ENCODE results near the gene CSH2. TPM values are rescaled to one million over a fixed set of nuclear protein-coding genes. Genes with fewer than 3 reads are reported as not detected.
"Not testable (repeated sequence)": the region's sequence is repeated elsewhere in the genome, so short reads cannot be mapped to it uniquely, and the experiment has no call there.

Gene CSH2
- total RNA-seq, 2 experiments from 2014 or later: not detected

GRCh38 chr17:63847525-63848249 lies 25.8 kb downstream of the CSH2 start:
- intact Hi-C loops (cut with micrococcal nuclease): no loop called here
- H3K27ac Mint-ChIP-seq: no peak overlapping the region
- DNase-seq: no peak
- CTCF ChIA-PET: interaction anchor here (1.5 to 4.9 kb wide), 4 partner anchors 10 to 169 kb away, joined by 3 to 38 read pairs (median 8); no protein-coding TSS in a partner anchor
- no peaks in the 10 kb centered on the region for H3K27me3 Mint-ChIP-seq (ENCODE audit: low read depth)
- H3K9me3 Mint-ChIP-seq: peaks cover 2% of the 10 kb centered on the region
- peaks cover 28% of the 10 kb centered on the region for H3K4me1 Mint-ChIP-seq (ENCODE audit: low read depth)
- H3K36me3 Mint-ChIP-seq (ENCODE audit: low read depth): peaks cover 1% of the 10 kb centered on the region
- peak overlapping the region; percentile 75 for H3K4me3 Mint-ChIP-seq

- Mint-ChIP-seq H3K9me3 (peaks cover 2% of the 10 kb centered on the region), H3K27ac (no peak overlapping the region)
- CTCF ChIA-PET: interaction anchor here (1.6 to 4.9 kb wide), 2 partner anchors 14 to 20 kb away, joined by 7 to 38 read pairs; no protein-coding TSS in a partner anchor
Observed at GRCh38 chr17:63845509-63845908, 28.0 kb downstream of the CSH2 start.

GRCh38 chr17:63843910-63844677 lies 29.4 kb downstream of the CSH2 start:
- H3K27me3 Mint-ChIP-seq (ENCODE audit: low read depth): no peaks in the 10 kb centered on the region
- intact Hi-C loops (cut with micrococcal nuclease): loop anchor here (1.0 to 2.0 kb wide), 8 partner anchors 17 to 301 kb away; partner anchors contain the start of genes CCDC47, DCAF7, ERN1 and FTSJ3
- peaks cover 5% of the 10 kb centered on the region for H3K36me3 Mint-ChIP-seq (ENCODE audit: low read depth)
- H3K4me3 Mint-ChIP-seq: peak overlapping the region; percentile 91
- H3K4me1 Mint-ChIP-seq (ENCODE audit: low read depth): peaks cover 43% of the 10 kb centered on the region
- H3K27ac Mint-ChIP-seq: peak overlapping the region; percentile 94
- DNase-seq: no peak
- peaks cover 2% of the 10 kb centered on the region for H3K9me3 Mint-ChIP-seq
- CTCF ChIA-PET: interaction anchor here (0.5 to 4.9 kb wide), 10 partner anchors 9 to 500 kb away, joined by 3 to 38 read pairs (median 4); partner anchors contain the start of genes CCDC47, DDX42, FTSJ3 and PSMC5

More at GRCh38 chr17:63845509-63845908, 28.0 kb downstream of the CSH2 start:
- intact Hi-C loops (cut with micrococcal nuclease): no loop called here
- DNase-seq: no peak
- H3K36me3 Mint-ChIP-seq (ENCODE audit: low read depth): peaks cover 2% of the 10 kb centered on the region
- H3K4me3 Mint-ChIP-seq: no peak overlapping the region
- peaks cover 37% of the 10 kb centered on the region for H3K4me1 Mint-ChIP-seq (ENCODE audit: low read depth)
- H3K27me3 Mint-ChIP-seq (ENCODE audit: low read depth): no peaks in the 10 kb centered on the region

- CTCF ChIA-PET: interaction anchor here (0.6 to 1.6 kb wide), 5 partner anchors 8 to 501 kb away, joined by 3 to 14 read pairs (median 4); partner anchors contain the start of genes FTSJ3 and PSMC5
- H3K27me3 Mint-ChIP-seq (ENCODE audit: low read depth); H3K36me3 Mint-ChIP-seq (ENCODE audit: low read depth); H3K9me3 Mint-ChIP-seq: not testable (repeated sequence)
- peak; percentile 53 for DNase-seq
- Mint-ChIP-seq H3K27ac (peak overlapping the region; percentile 94), H3K4me1 (ENCODE audit: low read depth) (peaks cover 42% of the 10 kb centered on the region), H3K4me3 (peak overlapping the region; percentile 91)
- intact Hi-C loops (cut with micrococcal nuclease): loop anchor here (1.0 to 2.0 kb wide), 8 partner anchors 16 to 301 kb away; partner anchors contain the start of genes CCDC47, DCAF7, ERN1 and FTSJ3
Observed at GRCh38 chr17:63843387-63843888, 30.0 kb downstream of the CSH2 start.

- H3K4me3 Mint-ChIP-seq: peak within 1 kb of the TSS; percentile 94
- peak; percentile 100 for DNase-seq
- peak within 1 kb of the TSS; percentile 94 for H3K27ac Mint-ChIP-seq
- H3K36me3 Mint-ChIP-seq (ENCODE audit: low read depth): peaks cover 3% of the 10 kb centered on the region
- peaks cover 40% of the 10 kb centered on the region for H3K4me1 Mint-ChIP-seq (ENCODE audit: low read depth)
- no peaks in the 10 kb centered on the region for H3K9me3 Mint-ChIP-seq
- intact Hi-C loops (cut with micrococcal nuclease): loop anchor here (1.0 to 2.0 kb wide), 8 partner anchors 15 to 302 kb away; partner anchors contain the start of genes CCDC47, DCAF7, ERN1 and FTSJ3
- CTCF ChIA-PET: interaction anchor here (1.5 to 1.6 kb wide), 3 partner anchors 8 to 17 kb away, joined by 4 to 14 read pairs (median 4); partner anchors contain the start of genes FTSJ3 and PSMC5
- no peaks in the 10 kb centered on the region for H3K27me3 Mint-ChIP-seq (ENCODE audit: low read depth)
Observed at GRCh38 chr17:63842540-63843386, 30.7 kb downstream of the CSH2 start, which contains the start of gene SMARCD2. Gene SMARCD2, minus strand, starts transcription at chr17:63842685. Its CDS starts 11 bp downstream, at chr17:63842674.

GRCh38 chr17:63842173-63842539 lies 31.3 kb downstream of the CSH2 start:
- Mint-ChIP-seq H3K27ac (peak overlapping the region; percentile 90), H3K36me3 (ENCODE audit: low read depth) (peaks cover 3% of the 10 kb centered on the region), H3K27me3 (ENCODE audit: low read depth) (no peaks in the 10 kb centered on the region), H3K9me3 (no peaks in the 10 kb centered on the region), H3K4me1 (ENCODE audit: low read depth) (peaks cover 37% of the 10 kb centered on the region), H3K4me3 (peak overlapping the region; percentile 94)
- peak; percentile 39 for DNase-seq
- CTCF ChIA-PET: interaction anchor here (1.1 kb wide), 1 partner anchor 9 kb away, joined by 5 read pairs; no protein-coding TSS in a partner anchor
- intact Hi-C loops (cut with micrococcal nuclease): loop anchor here (2.0 kb wide), 2 partner anchors 289 to 303 kb away; partner anchors contain the start of gene ERN1

- Mint-ChIP-seq H3K4me1 (ENCODE audit: low read depth) (peaks cover 32% of the 10 kb centered on the region), H3K9me3 (no peaks in the 10 kb centered on the region), H3K36me3 (ENCODE audit: low read depth) (peaks cover 3% of the 10 kb centered on the region), H3K4me3 (peak overlapping the region; percentile 94), H3K27ac (peak overlapping the region; percentile 90), H3K27me3 (ENCODE audit: low read depth) (no peaks in the 10 kb centered on the region)
- CTCF ChIA-PET: interaction anchor here (1.1 kb wide), 1 partner anchor 9 kb away, joined by 5 read pairs; no protein-coding TSS in a partner anchor
- peak; percentile 41 for DNase-seq
- intact Hi-C loops (cut with micrococcal nuclease): loop anchor here (2.0 kb wide), 2 partner anchors 289 to 303 kb away; partner anchors contain the start of gene ERN1
Observed at GRCh38 chr17:63841350-63842172, 31.9 kb downstream of the CSH2 start.

GRCh38 chr17:63840591-63841349 lies 32.7 kb downstream of the CSH2 start:
- Mint-ChIP-seq H3K4me3 (peak overlapping the region; percentile 94), H3K27ac (peak overlapping the region; percentile 90), H3K4me1 (ENCODE audit: low read depth) (peaks cover 32% of the 10 kb centered on the region), H3K36me3 (ENCODE audit: low read depth) (peaks cover 3% of the 10 kb centered on the region), H3K27me3 (ENCODE audit: low read depth) (no peaks in the 10 kb centered on the region), H3K9me3 (no peaks in the 10 kb centered on the region)
- DNase-seq: no peak
- CTCF ChIA-PET: interaction anchor here (0.9 to 4.5 kb wide), 4 partner anchors 8 to 229 kb away, joined by 3 to 29 read pairs (median 4); no protein-coding TSS in a partner anchor
- intact Hi-C loops (cut with micrococcal nuclease): no loop called here

- Mint-ChIP-seq H3K27ac (peak overlapping the region; percentile 46), H3K4me1 (ENCODE audit: low read depth) (peaks cover 40% of the 10 kb centered on the region), H3K27me3 (ENCODE audit: low read depth) (no peaks in the 10 kb centered on the region), H3K9me3 (no peaks in the 10 kb centered on the region), H3K4me3 (no peak overlapping the region), H3K36me3 (ENCODE audit: low read depth) (peaks cover 12% of the 10 kb centered on the region)
- intact Hi-C loops (cut with micrococcal nuclease): no loop called here
- CTCF ChIA-PET: interaction anchor here (0.7 to 4.5 kb wide), 3 partner anchors 10 to 12 kb away, joined by 3 to 29 read pairs (median 13); no protein-coding TSS in a partner anchor
- DNase-seq: no peak
Observed at GRCh38 chr17:63838631-63839171, 34.8 kb downstream of the CSH2 start.

All from activated naive CD4-positive, alpha-beta T cell treated with anti-CD3 and anti-CD28 coated beads for 36 hours (primary cell).